Measurements from ENCODE around the gene TIGD1. TPM values are rescaled to one million over a fixed set of nuclear protein-coding genes. Genes with fewer than 3 reads are reported as not detected.
"Not testable (repeated sequence)": the region's sequence is repeated elsewhere in the genome, so short reads cannot be mapped to it uniquely, and the experiment has no call there.

Gene TIGD1
- polyA plus RNA-seq, 1 donor = 6.8 TPM

- no peak for DNase-seq (ENCODE audit: low read depth)
Measured at GRCh38 chr2:232539298-232540231, 10.8 kb downstream of the TIGD1 start, which contains the start of gene CHRNG. Gene CHRNG, plus strand, starts transcription at chr2:232539692. Its CDS starts 56 bp downstream, at chr2:232539748.

- DNase-seq (ENCODE audit: low read depth) = no peak
Measured at GRCh38 chr2:232538671-232539070, 11.7 kb downstream of the TIGD1 start.

- no peak for DNase-seq (ENCODE audit: low read depth)
Measured at GRCh38 chr2:232537499-232537898, 12.9 kb downstream of the TIGD1 start.

GRCh38 chr2:232537079-232537478 lies 13.3 kb downstream of the TIGD1 start:
- DNase-seq (ENCODE audit: low read depth) = no peak

- DNase-seq (ENCODE audit: low read depth) = no peak
Measured at GRCh38 chr2:232535761-232536530, 14.4 kb downstream of the TIGD1 start.

- DNase-seq (ENCODE audit: low read depth) = no peak
Measured at GRCh38 chr2:232534940-232535651, 15.3 kb downstream of the TIGD1 start.

GRCh38 chr2:232533944-232534710 lies 16.2 kb downstream of the TIGD1 start:
- no peak for DNase-seq (ENCODE audit: low read depth)

- DNase-seq (ENCODE audit: low read depth) = not testable (repeated sequence)
Measured at GRCh38 chr2:232532821-232533220, 17.5 kb downstream of the TIGD1 start.

- no peak for DNase-seq (ENCODE audit: low read depth)
Measured at GRCh38 chr2:232532419-232532818, 17.9 kb downstream of the TIGD1 start.

GRCh38 chr2:232530626-232531260 lies 19.6 kb downstream of the TIGD1 start:
- DNase-seq (ENCODE audit: low read depth) = no peak

- DNase-seq (ENCODE audit: low read depth) = no peak
Measured at GRCh38 chr2:232529806-232530547, 20.4 kb downstream of the TIGD1 start.

GRCh38 chr2:232528746-232529460 lies 21.5 kb downstream of the TIGD1 start:
- no peak for DNase-seq (ENCODE audit: low read depth)

GRCh38 chr2:232527905-232528470 lies 22.4 kb downstream of the TIGD1 start:
- DNase-seq (ENCODE audit: low read depth) = no peak

GRCh38 chr2:232526372-232526941 lies 23.9 kb downstream of the TIGD1 start:
- DNase-seq (ENCODE audit: low read depth) = no peak

GRCh38 chr2:232525791-232526371 lies 24.5 kb downstream of the TIGD1 start, which contains the start of gene CHRND:
Gene CHRND, plus strand, starts transcription at chr2:232526160. Its CDS starts 56 bp downstream, at chr2:232526216.
- no peak for DNase-seq (ENCODE audit: low read depth)

- no peak for DNase-seq (ENCODE audit: low read depth)
Measured at GRCh38 chr2:232525199-232525598, 25.2 kb downstream of the TIGD1 start.

- no peak for DNase-seq (ENCODE audit: low read depth)
Measured at GRCh38 chr2:232524771-232525170, 25.6 kb downstream of the TIGD1 start.

Data from forelimb muscle (tissue), 1 donor.